GM12864 (cell line): ENCODE measurements around the gene HSBP1L1.

Experiments
- DNase-seq: peaks from one replicate; pipeline ENCODE4 v3.0.0-alpha.2; 2011; ENCODE audit warnings: low read depth
- H3K4me3 ChIP-seq: 2 replicates; pipeline ENCODE4 v1.5.1; 2011; ENCODE audit warnings: mild to moderate bottlenecking, low read depth, low read length, control low read depth
- TF ChIP-seq, protein P1 (sequence below): IDR thresholded peaks from 2 replicates; pipeline ENCODE4 v1.5.1; 2011; ENCODE audit warnings: low read depth, mild to moderate bottlenecking, moderate library complexity, low read length, control low read depth, inconsistent platforms; ENCODE audit errors: missing control alignments

Gene HSBP1L1

GRCh38 chr18:79924814-79925731 is 39.4 kb upstream of the HSBP1L1 start:
- TF ChIP-seq, protein P1, sequence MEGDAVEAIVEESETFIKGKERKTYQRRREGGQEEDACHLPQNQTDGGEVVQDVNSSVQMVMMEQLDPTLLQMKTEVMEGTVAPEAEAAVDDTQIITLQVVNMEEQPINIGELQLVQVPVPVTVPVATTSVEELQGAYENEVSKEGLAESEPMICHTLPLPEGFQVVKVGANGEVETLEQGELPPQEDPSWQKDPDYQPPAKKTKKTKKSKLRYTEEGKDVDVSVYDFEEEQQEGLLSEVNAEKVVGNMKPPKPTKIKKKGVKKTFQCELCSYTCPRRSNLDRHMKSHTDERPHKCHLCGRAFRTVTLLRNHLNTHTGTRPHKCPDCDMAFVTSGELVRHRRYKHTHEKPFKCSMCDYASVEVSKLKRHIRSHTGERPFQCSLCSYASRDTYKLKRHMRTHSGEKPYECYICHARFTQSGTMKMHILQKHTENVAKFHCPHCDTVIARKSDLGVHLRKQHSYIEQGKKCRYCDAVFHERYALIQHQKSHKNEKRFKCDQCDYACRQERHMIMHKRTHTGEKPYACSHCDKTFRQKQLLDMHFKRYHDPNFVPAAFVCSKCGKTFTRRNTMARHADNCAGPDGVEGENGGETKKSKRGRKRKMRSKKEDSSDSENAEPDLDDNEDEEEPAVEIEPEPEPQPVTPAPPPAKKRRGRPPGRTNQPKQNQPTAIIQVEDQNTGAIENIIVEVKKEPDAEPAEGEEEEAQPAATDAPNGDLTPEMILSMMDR = no peak
- H3K4me3 ChIP-seq = no peak overlapping the region
- no peak for DNase-seq

GRCh38 chr18:79926306-79926705 is 38.1 kb upstream of the HSBP1L1 start:
- no peak for DNase-seq
- H3K4me3 ChIP-seq = no peak overlapping the region
- TF ChIP-seq, protein P1 = no peak

DNA sequence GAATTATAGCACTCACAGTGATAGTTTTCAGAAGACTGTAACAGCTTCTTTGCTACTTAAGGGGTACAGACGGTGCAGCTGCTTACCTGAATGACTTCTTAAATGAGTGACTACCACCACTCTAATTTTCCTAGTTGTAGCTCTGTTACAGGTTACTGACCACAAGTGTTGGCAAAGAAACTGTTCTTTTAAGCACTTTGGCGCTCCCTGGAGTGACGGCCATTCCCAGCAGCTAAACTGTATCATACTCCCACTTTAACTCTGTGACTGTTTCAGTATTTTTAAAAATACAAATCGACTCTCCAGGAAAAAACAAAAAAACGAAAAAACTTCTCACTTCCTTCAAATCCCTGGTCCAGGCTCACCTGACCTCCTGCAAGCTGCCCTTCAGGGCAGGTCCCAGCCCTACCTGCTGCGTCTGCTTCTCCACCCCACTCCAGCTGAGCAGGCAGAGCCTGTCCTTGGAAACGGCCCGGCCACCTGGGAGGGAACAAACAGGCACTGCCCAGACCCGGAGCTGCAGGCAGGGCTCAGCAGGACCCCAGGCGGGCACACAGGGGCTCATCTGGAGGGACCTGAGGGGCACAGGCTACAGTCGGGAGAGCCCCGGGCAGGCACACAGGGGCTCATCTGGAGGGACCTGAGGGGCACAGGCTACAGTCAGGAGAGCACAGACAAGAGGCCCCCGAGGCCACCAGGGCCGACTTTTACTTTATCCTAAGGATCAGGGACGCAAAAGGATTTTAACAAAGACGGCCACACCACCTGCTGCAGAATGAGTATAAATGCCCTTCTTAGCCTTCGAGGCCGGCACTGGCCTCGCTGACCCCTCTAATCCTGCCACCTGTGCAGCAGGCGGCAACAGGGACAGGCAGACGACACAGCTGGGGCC is 37.5 kb upstream of the HSBP1L1 start:
- TF ChIP-seq, protein P1 = no peak
- H3K4me3 ChIP-seq = no peak overlapping the region
- no peak for DNase-seq

GRCh38 chr18:79927607-79928562 is 36.6 kb upstream of the HSBP1L1 start:
- no peak overlapping the region for H3K4me3 ChIP-seq
- no peak for DNase-seq
- TF ChIP-seq, protein P1 = no peak

DNA sequence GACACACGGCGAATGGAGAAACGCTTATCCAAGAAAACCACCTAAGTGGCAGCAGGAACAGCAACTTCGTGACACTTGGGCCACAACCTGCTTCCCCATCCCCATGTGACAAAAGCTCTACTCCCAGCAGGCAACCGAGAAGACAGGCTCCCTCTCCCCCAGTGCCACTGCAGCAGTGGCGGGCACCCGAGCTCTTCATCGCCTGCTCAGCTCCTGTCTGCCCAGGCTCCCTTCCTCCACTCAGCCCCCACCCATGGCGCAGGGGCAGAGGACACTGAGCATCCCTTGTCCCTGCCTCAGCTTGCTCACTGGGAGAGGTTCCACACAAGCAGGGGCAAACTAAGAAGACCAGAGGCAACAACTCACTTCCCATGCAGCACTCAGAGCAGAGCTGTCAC is 35.9 kb upstream of the HSBP1L1 start:
- TF ChIP-seq, protein P1 = no peak
- H3K4me3 ChIP-seq = no peak overlapping the region
- DNase-seq = no peak

DNA sequence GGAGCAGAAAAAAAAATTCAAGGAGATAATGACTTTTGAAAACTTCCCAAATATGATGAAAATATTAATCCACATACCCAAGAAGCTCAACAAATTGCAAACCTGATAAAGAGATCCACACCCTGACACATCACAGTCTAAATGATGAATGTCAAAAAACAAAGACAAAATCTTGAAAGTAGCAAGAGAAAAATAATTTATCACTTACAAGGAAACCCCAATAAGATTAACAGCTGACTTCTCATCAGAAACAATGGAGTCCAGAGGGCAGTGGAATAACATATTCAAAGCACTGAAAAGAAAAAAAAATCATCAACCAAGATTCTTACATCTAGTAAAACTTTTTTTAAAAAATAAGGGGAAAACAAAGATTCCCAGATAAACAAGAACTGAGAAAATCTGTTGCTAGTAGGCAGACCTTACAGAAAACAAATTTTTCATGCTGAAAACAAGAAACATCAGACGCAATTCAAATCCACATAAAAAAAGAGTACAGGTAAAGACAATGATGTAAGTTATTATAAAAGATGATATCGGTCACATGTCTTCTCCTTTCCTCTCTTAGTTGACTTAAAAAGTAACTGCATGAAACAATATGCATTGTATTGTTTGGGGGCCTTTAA is 34.3 kb upstream of the HSBP1L1 start:
- no peak overlapping the region for H3K4me3 ChIP-seq
- TF ChIP-seq, protein P1 = no peak

More for the DNA sequence above, 34.3 kb upstream of the HSBP1L1 start:
- no peak for DNase-seq
